WI38 (cell line): ENCODE measurements around the gene ALK.

Experiments
- H3K4me3 ChIP-seq: 2 replicates; pipeline ENCODE4 v1.5.1; 2011; ENCODE audit warnings: low read depth, mild to moderate bottlenecking, control low read depth, low read length
- TF ChIP-seq, protein P1 (sequence below): IDR thresholded peaks from 2 replicates; pipeline ENCODE4 v1.5.1; 2012; ENCODE audit warnings: low read depth, mild to moderate bottlenecking, control low read depth, low read length

ALK gene

GRCh38 chr2:29517413-29517812 lies 404.0 kb downstream of the ALK start:
- TF ChIP-seq, protein P1, sequence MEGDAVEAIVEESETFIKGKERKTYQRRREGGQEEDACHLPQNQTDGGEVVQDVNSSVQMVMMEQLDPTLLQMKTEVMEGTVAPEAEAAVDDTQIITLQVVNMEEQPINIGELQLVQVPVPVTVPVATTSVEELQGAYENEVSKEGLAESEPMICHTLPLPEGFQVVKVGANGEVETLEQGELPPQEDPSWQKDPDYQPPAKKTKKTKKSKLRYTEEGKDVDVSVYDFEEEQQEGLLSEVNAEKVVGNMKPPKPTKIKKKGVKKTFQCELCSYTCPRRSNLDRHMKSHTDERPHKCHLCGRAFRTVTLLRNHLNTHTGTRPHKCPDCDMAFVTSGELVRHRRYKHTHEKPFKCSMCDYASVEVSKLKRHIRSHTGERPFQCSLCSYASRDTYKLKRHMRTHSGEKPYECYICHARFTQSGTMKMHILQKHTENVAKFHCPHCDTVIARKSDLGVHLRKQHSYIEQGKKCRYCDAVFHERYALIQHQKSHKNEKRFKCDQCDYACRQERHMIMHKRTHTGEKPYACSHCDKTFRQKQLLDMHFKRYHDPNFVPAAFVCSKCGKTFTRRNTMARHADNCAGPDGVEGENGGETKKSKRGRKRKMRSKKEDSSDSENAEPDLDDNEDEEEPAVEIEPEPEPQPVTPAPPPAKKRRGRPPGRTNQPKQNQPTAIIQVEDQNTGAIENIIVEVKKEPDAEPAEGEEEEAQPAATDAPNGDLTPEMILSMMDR = no peak
- no peak overlapping the region for H3K4me3 ChIP-seq

GRCh38 chr2:29516767-29517166 lies 404.6 kb downstream of the ALK start:
- no peak overlapping the region for H3K4me3 ChIP-seq
- TF ChIP-seq, protein P1 = no peak

- TF ChIP-seq, protein P1 = no peak
- no peak overlapping the region for H3K4me3 ChIP-seq
Measured at GRCh38 chr2:29509878-29510277, 411.5 kb downstream of the ALK start.

GRCh38 chr2:29509397-29509796 lies 412.0 kb downstream of the ALK start:
- H3K4me3 ChIP-seq = no peak overlapping the region
- TF ChIP-seq, protein P1 = no peak

DNA sequence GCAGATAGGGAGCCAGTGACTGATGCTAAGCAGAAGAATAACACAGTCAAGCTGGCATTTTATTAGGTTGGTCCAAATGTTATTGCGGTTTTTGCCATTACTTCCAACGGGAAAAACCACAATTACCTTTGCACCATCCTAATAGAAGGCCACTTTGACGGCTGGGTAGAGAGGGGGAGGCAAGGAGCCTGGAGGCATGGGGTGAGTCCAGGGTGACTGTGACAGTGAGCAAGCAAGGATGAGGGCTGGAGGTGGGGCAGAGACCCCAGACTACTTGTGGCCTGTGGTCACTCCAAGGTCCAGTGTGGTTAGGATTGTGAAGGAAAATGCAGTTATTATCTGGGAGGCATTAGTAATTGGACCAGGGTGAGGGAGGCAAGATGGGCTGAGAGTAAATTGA lies 416.6 kb downstream of the ALK start:
- TF ChIP-seq, protein P1 = no peak
- H3K4me3 ChIP-seq = no peak overlapping the region

GRCh38 chr2:29502460-29502911 lies 418.9 kb downstream of the ALK start:
- no peak overlapping the region for H3K4me3 ChIP-seq
- TF ChIP-seq, protein P1 = no peak

GRCh38 chr2:29497375-29497774 lies 424.0 kb downstream of the ALK start:
- TF ChIP-seq, protein P1 = no peak
- H3K4me3 ChIP-seq = no peak overlapping the region
